HG02981 (cell line): ENCODE results near the gene CACNA2D3.

Experiments
- ATAC-seq: cut with Tn5 transposase; IDR thresholded peaks from one replicate; pipeline ENCODE4 v1.9.1; 2021; ENCODE audit warnings: mild to moderate bottlenecking, moderate library complexity; ENCODE audit not compliant: unreplicated experiment

CACNA2D3 gene

DNA sequence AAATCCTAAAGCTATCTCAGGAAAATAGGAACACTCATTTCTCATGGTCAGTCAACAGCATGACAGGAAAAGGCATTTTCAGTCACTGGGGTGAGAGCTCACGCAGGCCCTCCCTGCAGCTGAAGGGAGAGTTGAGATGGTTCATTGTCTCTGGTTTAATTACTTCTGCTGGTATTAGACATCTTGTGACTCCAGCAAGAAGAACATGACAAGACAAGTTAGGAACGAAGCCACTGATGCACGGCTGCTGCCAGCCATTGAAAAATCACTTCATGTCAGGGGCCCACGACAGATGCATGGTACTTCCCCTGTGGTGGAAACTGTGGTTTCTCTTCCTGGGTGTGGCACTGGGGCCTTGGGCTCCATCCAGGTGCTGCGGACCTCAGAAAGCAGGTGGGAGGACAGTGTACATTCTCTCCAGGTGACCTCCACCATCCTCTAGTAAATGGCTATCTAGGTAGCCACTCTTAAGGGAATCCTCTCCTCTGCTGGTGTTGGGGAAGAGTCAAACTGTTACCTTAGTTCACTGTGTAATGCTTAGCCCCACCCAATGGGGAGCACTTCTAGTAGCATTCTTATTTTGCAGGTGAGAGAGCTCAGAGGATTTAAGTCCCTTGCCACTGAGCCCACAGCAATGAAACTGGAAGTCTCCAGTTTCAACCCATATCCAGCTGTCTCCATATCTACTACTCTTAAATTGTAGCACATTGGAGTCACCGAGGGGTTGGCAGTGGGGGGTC lies 531.3 kb downstream of the CACNA2D3 start:
- ATAC-seq = no peak

GRCh38 chr3:54654776-54655175 lies 532.4 kb downstream of the CACNA2D3 start:
- ATAC-seq = no peak

DNA sequence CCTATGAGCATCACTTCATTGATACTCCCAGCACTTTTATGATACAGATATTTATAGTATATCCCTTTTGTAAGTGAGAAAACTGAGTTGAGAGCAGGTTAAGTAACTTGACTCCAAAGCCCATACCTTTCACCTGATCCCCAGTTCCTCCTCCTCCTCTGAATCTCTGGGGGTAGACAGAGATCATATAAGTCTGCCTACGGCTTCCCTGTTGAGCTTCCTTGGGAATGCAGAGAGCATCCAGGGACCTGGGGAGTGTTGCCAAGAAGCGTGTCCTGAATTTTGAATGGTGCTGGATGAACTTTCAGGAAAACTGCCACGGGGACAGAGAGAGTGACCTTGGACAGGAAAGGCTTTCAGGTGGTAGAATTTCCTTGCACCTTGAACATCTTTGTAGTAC lies 537.0 kb downstream of the CACNA2D3 start:
- ATAC-seq = no peak

- ATAC-seq = no peak
Measured at GRCh38 chr3:54660714-54661132, 538.4 kb downstream of the CACNA2D3 start.

DNA sequence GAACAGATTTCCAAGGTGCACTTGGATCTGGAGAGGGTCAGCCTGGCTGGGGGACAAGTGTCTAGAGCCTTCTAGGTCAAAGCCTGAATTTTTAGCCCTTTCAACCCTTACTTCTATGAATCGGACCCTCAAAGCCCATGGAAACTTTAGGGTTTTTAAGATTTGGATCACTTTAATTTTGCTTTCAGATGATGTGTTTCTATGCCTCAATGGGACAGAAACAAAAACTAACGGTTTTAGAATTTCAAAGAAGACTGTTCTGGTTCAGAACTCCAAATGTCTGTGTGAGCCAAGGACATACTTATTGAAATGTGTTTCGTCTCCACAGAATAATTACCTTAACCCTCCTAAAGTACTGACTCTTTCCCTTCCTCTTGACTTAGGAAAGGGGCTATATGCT lies 538.8 kb downstream of the CACNA2D3 start:
- no peak for ATAC-seq

DNA sequence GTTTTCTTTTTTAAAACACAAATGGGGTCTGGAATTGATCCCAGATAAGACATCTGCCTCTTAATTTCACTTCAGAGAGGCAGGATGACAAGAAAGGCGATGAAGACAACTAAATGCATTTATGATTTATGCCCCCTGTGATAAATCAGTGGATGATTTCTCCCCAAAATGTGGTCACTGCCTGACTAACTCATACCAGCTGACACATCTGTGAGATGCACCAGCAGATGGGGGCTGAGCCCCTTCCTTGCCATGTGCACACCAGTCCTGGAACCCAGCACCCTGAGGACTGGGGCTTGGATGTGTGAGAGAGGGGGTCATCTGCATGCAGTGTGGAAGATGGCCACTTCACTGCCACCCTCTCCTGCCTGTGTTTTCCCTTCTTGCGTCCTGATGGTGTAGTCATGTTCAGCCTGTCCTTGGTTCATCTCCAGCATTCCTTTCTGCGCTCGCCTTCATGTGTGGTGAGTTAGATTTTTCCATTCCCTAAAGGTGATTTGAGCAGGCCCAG lies 541.2 kb downstream of the CACNA2D3 start:
- no peak for ATAC-seq

GRCh38 chr3:54665016-54665600 lies 542.8 kb downstream of the CACNA2D3 start:
- ATAC-seq = no peak

DNA sequence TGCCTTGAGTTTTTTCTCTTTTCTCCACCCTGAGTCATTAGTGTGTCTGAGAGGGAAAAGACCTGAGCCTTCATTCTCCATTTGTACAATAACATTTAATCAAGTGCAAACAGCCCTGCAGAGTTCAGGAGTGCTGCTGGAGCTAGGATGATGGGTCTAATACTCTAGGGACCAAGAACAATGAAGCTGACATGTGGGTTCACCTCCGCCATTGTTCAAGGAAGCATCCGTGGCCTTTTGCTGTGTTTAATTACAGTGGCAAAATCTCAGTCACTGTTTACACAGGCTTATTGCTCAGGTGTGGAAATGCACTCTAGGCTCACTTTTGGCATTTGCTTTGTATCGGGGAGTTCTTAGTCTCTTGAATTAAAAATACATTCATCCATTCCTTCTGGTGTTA lies 545.9 kb downstream of the CACNA2D3 start:
- no peak for ATAC-seq

- ATAC-seq = no peak
Measured at GRCh38 chr3:54670201-54671000, 548.0 kb downstream of the CACNA2D3 start.

DNA sequence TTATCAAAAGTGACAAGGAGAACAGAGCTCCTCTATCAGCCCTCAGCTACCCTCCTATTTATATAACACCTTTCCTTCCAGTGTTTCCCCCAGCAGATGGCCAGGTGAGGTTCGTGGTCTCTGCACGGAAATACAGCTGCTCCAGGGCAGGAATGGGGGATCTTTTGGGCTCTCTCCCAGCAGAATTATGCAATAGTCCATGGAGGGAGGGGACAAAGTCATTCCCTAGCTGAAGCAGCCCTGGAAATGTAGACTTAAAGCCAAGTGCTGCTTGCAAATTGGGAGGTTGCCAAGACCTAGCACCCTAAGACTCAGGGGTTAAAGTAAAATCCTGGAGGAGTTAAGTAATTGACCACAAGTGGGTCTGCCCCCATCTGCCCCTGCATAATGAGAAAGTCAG lies 549.2 kb downstream of the CACNA2D3 start:
- no peak for ATAC-seq

DNA sequence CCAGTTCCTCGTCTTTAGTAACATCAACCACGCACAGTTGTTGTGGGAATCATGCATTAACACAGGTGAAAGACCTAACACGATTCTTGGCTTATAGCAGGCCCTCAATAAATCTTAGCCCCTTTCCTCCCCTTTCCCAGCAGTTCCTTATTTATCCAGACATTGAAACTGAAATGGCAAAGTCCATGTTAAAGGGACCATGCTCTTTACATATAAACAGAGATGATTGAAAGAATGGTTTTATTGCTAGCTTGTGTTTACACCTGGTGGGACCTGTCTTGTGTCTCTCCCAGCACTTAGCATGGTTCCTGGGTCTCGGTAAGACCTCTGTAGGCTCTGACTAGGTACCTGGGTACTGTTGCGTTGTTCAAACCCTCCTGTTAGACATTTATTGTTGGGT lies 553.7 kb downstream of the CACNA2D3 start:
- no peak for ATAC-seq

- no peak for ATAC-seq
Measured at GRCh38 chr3:54681706-54682105, 559.4 kb downstream of the CACNA2D3 start.

- ATAC-seq = no peak
Measured at GRCh38 chr3:54685213-54685612, 562.9 kb downstream of the CACNA2D3 start.

DNA sequence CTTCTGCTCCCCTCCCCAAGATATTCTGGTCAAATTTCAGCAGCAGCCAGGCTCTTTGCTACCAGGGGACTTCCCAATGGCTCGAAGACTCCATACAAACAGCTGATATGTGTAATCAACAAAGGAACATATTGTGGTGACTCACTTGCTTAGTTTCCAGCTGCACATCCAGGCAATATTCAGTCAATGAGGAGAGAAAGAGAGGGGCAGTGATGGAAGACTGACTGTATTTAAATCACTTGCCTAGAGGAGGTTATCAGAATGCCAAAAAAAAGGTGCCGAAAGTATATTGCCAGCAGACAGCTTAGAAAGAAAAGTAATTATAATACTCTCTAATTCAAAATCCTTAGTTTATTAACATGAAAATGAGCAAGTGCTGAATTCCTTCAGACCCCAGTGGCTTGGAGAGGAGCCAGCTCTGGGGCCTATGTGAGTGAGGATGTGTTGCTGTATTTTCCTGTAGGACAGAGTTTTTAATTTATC lies 569.0 kb downstream of the CACNA2D3 start:
- no peak for ATAC-seq

DNA sequence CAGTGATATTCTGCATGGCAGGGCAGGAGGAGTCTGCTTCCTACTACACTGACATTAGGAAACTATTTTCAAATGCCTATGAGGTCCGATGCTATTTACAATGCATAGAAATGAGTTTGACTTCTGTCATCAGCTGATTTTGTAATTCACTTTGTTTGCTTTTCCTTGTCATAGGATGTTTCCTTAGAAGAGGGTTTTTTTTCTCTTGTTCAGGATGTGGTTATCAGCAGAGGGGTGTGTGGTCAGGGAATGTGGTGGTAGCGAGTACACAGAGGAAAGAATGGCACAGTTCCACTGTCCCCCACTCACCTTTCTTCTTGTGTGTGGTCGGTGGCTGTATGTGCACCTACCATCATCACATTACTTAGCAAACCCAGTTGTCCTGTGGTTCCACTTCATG lies 574.0 kb downstream of the CACNA2D3 start:
- ATAC-seq = no peak

DNA sequence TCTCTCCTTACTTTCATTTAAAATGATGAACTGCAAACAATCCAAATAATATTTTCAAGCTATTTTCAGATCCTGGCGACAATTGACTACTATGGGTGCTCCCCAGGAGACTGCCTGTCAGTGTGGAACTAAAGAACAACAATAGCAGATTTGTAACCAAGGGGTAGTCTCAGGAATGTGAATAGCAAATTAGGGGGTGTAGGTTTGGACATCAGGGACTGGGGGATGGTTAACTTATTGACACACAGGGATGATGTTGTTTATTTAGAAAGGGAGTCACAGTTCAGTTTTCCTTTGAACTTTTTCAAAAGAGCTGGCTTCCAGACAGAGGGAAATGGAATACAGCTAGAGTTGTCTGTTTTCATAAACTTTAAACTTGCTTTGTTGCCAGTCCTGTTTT lies 575.7 kb downstream of the CACNA2D3 start:
- ATAC-seq = no peak

DNA sequence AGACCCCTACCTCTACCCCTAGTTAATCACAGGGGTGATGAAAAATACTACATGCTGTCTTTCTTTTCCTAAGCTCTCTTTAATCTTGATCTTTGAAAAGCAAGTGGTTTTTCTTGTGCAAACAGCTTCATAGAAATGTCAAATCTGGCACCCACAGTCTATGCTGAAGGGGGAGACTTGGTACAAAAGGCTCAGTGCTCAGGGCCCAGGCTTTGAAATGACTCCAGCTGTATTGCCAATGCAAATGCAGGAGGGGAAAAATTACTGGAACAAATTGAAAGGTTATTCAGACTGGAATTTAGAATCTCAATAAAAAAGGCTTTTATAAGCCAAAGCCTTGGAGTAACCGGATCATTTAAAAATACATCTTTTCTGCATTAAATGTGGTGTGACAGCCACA lies 581.6 kb downstream of the CACNA2D3 start:
- ATAC-seq = no peak

- ATAC-seq = no peak
Measured at GRCh38 chr3:54705730-54706129, 583.4 kb downstream of the CACNA2D3 start.

- ATAC-seq = no peak
Measured at GRCh38 chr3:54706738-54707137, 584.4 kb downstream of the CACNA2D3 start.

DNA sequence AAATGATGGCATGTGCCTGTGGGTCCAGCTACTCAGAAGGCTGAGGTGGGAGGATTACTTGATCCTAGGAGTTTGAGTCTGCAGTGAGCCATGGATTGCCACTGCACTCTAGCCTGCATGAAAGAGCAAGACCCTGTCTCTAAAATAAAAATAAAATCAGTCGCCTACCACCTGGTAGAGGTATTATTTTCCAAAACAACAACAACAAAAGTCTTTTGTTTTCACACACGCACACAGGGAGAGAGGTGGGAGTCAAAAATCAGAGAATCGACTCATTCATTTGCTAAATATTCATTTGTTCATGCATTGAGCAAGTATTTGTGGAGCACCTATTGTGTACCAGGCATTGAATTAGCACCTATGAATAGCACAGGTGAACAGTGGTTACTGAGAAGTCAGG lies 587.4 kb downstream of the CACNA2D3 start:
- ATAC-seq = no peak

GRCh38 chr3:54710954-54711353 lies 588.6 kb downstream of the CACNA2D3 start:
- no peak for ATAC-seq

DNA sequence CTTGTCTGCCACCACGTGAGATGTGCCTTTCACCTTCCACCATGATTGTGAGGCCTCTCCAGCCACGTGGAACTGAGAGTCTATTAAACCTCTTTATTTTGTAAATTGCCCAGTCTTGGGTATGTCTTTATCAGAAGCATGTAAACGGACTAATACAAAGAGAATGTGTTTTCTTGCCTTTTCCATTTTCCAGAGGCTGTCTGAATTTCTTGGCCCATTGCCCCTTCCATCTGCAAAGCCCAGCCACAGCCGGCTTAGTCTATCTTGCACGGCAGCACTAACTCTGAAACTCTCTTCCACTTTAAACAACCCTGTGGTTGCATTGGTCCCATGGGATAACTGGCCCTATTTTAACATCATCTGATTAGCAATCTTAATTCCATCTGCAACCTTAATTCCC lies 590.2 kb downstream of the CACNA2D3 start:
- ATAC-seq = no peak
